Measurements from ENCODE around the gene PODXL.
"Not testable (repeated sequence)": the region's sequence is repeated elsewhere in the genome, so short reads cannot be mapped to it uniquely, and the experiment has no call there.

PODXL gene

DNA sequence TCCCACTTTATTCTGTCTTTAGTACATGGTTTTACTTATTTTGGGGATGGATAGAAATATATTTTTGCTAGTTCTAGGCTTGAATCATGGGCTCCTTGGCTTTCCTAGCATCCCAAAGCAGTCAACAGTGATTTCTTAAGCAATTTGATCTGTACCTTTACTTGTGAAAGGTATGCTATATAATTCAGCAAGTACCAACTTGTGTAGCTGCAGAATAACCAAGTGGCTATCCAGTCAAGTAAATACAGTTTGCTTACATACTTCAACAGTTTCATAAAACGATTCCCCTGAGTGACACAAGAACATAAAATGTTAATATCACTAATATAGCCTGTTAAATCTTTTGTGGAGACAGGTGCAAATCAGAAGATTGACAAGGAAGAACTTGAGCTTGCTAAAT is 67.2 kb downstream of the PODXL start:
- no peak for DNase-seq

DNA sequence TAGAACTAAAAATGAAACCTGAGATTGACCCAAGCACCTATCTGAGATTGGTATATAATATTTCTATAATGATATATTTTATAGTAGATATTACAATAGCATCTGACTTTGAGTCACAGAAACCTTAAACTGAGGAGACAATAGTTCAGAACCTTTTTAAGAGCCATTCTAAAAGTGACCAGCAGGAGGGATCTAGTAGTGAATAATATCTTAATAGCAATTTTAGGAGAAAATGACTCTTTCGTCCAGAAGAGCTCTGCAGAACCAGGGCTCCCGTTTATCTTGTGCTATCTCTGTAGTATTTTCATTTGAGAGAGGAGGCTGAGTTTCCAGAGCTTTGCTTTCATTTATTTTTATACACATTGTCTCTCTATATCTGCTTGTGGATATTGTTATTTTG is 68.1 kb downstream of the PODXL start:
- no peak for DNase-seq

DNA sequence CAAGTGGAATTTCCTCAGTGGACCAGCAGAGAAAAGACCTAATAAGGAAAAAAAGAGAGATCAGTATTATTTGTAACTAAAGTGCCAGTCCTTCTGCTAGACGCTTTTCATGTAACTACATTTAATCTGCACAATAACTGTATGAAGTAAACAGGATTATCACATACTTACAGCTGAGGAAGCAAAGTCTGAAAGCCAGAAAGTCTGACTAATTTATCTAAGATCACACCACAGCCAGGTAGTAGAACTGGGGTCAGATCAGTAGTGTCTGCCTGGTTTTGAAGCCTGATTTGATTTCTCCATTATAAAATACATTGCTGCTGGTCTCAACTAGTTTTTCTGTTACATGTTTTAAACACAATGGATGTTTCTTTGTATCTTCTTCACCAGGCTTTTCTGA is 69.2 kb downstream of the PODXL start:
- DNase-seq, result no peak

DNA sequence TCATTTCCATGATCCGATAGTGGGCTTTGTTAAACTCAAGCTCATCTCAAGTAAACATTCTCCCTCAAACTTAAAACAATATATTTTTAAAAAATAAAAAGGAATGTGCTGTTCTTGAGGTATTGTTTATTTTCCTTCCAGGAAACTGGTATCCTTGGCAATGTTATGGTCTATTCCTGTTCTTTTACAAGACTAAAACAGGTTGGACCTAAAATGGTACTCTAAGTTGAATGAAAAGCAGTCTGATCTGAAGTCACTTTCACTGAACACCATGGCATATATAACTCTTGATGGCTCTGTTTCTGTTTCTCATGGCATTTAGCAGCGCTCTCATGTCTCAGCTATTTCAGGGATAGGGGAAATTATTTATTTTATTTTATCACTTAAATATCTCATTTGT is 70.1 kb downstream of the PODXL start:
- no peak for DNase-seq

DNA sequence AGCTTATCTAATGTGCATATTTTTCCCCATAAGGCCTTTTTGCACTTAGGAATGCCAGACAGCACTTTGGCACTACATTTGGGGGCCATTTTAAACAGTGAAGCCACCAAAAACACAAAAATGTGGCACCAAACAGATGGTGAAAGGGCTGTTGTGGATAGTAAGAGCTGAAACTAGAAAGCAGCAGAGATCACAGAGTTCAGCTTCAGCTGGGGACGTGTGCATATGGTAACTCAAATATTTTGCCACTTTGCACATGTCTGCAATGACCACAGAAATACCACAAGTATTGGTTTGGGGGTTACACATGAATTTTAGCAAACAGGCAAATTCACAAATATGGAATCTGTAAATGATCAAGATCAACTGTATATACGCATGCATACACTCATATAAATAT is 72.8 kb downstream of the PODXL start:
- no peak for DNase-seq

DNA sequence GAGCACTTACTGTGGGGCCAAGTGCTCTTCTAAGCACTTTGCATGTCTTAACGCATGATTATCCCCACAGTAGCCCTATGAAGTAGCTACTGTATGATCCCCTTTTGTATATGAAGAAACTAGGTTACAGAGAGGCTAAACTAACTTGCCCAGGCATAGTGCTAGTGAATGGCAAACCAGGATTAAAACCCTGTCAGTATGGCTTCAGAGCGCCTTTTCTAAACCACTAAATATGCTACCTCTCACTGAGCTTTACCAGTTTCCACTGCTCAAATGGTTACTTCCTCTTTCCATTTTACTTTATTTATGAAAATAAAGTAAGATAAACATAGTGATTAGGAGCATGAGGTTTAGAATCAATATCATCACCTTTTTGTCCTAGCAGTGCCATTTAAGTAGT is 73.6 kb downstream of the PODXL start:
- DNase-seq, result no peak

DNA sequence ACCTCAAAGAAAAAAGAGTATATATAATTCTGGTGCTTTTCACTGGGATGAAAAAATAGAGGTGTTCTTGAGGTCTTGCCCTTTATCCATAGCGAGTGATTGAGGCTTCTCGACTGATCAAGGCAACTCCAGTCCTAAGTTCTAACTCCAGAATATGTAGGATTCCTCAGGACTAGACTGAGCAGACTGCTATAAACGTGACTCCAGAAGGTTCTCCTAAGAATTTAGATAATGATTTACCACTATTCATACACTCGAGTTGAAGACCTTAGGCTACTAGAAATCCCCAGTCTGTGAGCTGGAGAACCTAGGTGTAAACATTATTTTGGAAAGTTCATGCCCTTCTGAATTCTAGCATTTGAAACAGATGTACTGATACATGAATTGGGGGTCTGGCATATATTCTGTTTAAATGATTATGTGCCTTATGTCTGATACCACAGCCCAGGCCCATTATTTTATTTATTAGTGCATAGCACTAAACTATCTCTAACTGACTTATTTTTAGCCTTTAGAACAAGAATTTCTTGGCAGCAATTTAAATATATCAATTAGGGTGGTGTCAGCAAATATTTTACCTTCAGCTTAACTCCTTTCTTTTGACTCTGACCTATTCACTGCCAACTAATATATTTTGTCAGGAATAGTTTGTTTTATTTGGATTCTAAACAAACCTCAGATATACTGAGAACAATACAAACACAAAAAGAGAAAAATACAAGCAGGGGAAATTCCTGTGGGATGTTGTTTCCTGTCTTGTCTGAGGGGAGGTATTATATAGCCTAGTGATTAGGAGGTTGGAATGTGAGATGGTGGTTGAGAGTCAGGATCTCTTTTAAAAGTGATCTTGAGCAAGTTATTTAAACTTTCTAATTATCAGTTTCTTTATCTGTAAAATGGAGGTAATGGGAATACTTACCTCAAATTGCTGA is 75.8 kb downstream of the PODXL start:
- DNase-seq, result no peak

DNA sequence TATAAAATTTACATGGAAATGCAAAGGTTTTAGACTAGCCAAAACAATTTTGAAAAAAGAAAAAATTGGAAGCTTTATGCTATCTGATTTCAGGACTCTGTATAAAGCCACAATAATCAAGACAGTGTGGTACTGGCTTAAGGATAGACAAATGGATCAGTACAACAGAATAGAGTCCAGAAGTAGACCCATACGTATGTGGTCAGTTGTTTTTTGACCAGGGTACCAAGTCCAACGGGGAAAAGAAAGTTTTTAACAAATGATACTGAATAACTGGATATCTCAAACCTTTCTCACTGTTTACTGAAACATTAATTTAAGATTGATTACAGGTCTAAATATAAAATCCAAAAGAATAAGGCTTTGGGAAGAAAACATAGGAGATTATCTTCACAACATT is 79.7 kb downstream of the PODXL start:
- no peak for DNase-seq

DNA sequence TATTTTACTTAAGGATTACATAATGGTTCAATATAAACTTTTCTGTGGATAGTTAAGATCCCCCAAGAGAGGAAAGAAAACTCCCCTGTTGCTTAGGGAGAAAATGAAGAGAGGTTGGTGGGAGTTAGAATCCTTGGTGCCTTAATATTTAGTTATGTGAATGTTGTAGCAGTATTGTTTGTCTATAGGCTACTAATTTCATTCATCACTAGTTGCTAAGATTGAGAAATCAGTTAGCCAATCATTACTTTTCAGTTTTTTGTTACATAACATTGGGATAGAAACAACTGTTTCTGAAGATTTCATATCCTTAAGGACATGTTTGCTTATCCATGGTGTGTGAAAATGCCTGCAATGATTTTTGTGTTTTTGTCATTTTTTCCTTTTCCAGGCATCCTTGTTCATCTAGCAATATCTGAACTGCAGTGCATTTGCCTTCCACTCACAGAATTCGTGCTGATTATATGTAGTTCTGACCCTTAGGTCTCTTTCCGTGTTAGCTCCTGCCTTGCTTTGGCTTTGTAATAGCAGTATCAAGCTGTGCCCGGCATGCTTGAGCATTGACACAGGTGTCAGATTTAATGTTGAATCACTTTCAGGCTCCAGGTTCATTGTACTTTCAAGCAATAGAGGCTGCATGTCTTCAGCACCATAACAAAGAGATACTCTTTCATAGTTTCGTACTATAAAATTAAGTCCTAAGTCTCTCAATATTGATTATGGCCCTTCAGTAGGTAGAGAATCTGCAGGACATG is 85.0 kb downstream of the PODXL start:
- DNase-seq, result no peak

DNA sequence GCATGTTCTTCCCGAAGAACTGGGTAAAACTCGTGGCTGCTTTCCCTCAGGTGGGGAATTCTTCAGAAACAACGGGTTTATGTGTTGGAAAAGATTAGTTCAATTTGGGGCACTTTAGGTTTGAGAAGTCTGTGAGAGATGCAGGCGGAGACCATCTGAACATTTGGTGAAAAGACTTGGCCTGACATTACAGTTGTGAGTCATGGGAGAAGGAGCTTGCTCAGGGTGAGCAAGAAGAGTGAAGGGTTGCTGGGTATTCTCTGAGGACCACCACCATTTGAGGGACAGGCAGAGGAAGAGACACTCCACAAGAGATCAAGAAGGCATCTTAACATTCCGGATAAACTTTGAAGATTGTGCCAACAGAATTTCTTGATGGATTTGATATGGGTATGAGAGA is 88.6 kb downstream of the PODXL start:
- DNase-seq, result no peak

DNA sequence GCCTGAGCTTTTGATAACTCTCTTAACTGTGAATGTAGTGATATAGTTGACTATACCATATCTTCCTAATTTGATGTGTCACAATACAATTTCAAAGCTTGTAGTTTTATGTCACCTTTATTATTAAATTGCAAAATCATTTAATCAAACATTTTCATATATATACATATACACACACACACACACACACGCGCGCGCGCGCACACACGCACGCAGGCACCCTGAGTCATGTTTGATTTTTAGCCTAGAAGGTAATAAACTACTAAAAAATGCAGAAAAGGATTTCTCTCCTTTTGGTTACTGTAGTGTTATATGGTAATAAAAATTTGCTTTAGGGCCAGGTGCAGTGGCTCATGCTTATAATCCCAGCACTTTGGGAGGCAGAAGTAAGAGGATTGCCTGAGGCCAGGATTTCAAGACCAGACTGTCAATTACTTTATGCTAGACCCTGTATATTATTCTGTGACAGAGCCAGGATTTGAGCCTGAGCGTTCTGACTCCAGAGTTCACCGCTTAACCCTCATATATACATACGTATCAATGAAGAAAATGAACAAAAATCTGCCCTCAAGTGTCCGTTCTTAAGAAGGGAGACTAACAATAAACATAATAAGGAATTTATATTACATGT is 89.6 kb downstream of the PODXL start:
- DNase-seq, result no peak

DNA sequence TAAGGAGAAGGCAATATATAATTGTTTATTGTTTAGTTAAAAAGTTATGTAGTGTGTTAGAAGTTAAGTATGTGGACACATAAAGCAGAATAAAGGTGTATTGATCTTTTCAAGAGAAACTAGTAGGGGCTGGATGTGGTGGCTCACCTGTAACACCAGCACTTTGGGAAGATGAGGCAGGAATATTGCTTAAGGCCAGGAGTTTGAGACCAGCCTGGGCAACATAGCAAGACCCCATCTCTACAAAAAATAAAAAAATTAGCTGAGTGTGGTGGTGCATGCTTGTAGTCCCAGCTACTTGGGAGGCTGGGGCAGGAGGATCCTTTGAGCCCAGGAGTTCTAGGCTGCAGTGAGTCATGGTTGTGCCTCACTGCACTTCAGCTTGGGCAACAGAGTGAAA is 93.7 kb downstream of the PODXL start:
- DNase-seq, result not testable (repeated sequence)

DNA sequence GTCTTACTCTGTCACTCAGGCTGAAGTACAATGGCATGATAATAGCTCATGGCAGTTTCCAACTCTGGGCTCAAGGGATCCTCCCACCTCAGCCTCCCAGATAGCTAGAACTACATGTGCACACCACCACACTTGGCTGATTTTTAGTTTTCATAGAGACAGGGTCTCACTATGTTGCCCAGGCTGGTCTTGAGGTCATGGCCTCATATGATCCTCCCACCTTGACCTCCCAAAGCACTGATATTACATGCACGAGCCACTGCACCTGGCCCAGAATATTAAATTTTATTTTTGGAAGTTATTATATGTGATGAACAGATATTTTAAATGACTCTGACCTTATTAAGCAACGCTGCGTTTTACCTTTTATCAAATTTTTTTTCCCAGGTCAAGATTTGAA is 94.4 kb downstream of the PODXL start:
- no peak for DNase-seq

DNA sequence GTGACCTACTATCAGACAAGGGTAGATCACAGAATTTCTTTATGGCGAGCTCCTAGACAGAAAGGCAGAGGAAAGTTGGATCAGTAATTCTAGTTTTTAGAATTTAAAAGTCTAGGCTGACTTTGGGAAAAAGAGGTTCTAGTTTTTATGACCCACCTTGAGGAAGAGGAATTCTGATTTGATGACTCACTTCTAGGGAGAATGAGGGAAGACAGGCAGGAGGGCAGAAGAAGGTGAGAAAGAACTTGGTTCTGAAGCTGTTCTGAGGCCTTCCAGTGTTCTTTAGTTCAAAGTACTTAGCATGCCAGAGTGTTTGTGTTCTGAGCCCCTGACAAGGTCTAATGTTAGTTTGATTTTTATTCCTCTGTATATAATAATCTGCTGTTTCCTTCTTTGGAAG is 97.2 kb downstream of the PODXL start:
- no peak for DNase-seq

DNA sequence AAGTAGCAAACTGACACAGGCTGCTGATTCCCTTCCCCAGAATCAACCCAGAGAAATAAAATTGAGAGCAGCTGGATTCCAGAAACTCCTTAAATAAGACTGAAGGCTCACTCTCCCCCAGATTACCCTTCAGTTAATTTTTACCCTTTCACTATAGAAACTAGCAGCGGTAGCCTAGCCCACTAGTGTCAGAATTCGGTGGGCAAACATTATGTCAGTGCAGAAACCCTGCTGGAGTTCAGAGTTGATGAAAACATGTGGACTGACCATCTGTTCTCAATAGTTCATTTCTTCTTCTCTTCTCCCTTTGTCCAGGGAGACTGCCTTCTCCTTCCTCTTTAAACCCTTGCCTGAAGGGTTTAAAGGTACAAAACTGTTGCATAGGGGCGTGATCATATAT is 100.1 kb downstream of the PODXL start:
- no peak for DNase-seq

DNA sequence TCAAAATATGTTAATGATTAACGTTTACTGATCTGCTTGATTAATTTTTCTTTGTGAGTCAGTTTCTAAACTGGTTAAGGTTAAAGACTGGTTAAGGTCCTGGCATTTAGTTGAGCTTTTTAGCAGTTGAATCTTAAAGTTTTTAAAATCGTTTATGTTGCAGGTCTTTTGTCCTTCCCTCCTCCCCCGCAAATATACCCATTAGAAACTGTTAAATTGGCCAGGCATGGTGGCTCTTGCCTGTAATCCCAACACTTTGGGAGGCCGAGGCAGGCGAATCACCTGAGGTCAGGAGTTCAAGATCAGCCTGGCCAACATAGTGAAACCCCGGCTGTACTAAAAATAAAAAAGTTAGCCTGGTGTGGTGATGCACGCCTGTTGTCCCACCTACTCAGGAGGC is 100.9 kb downstream of the PODXL start:
- DNase-seq, result no peak

DNA sequence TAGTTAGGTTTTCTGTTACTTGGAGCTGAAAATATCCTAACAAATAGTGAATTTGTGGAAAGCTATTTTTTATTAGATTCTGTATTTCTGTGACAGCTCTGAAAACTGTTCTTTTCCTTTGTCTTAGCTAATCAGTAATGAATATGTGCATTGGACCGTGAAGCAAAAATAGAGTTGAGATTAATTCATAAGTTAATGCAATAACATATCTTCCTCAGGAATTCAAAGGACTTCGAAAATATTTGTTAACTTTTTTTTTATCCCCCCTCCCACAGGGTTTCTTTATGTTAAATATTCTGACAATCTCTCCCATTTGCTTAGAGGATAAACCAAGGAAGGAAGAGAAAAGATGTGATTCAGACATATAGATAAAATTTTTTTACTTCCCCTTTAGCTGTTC is 101.4 kb downstream of the PODXL start:
- no peak for DNase-seq

DNA sequence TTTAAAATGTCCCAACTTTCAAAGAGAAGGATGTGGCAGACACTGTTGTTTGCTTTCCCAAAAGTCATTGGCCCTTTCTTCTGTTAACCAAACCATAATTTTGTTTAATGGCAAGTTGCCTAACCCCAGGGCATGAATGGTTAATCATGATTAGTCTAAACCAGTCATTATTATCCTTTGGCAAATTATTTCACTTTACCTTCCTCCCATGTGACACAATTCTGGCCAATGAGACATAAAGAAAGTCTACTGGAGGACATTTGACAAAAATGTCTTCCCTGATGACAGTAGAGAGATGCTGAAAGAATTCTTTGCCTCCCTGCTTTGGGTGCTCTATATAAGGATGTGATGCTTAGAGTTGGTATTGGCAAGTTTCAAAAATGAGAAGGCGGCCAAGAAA is 101.9 kb downstream of the PODXL start:
- DNase-seq, result no peak

Data from activated gamma-delta T cell treated with Interleukin-2 at 50 U/mL for 16 hours (primary cell).